SK-N-SH (cell line): ENCODE data around the gene KANTR.

Source experiments
- CTCF ChIP-seq: fragments of 200-600 bp; sonication (generic); IDR thresholded peaks from 2 replicates; pipeline ENCODE4 v1.6.1; 2017; ENCODE audit warnings: antibody characterized with exemption, mild to moderate bottlenecking, moderate library complexity
- FOXJ3 ChIP-seq: sonication (generic); formaldehyde crosslinking; IDR thresholded peaks from 2 replicates; pipeline ENCODE4 v1.5.1; 2020; ENCODE audit warnings: mild to moderate bottlenecking, missing genetic modification reagents
- GABPA ChIP-seq: IDR thresholded peaks from 2 replicates; pipeline ENCODE4 v1.4.0; 2012; ENCODE audit warnings: low read depth, mild to moderate bottlenecking
- GATA2 ChIP-seq: sonication (generic); formaldehyde crosslinking; IDR thresholded peaks from 2 replicates; pipeline ENCODE4 v1.5.0; 2020; ENCODE audit warnings: mild to moderate bottlenecking, missing genetic modification reagents
- NRF1 ChIP-seq: IDR thresholded peaks from 2 replicates; pipeline ENCODE4 v1.6.1; 2012; ENCODE audit warnings: low read depth, mild to moderate bottlenecking, low read length
- TF ChIP-seq, protein P1 (sequence below): IDR thresholded peaks from 2 replicates; pipeline ENCODE4 v1.4.0; 2012; ENCODE audit warnings: low read depth, borderline replicate concordance
- TF ChIP-seq, protein P2 (sequence below): IDR thresholded peaks from 2 replicates; pipeline ENCODE4; 2012

DNA sequence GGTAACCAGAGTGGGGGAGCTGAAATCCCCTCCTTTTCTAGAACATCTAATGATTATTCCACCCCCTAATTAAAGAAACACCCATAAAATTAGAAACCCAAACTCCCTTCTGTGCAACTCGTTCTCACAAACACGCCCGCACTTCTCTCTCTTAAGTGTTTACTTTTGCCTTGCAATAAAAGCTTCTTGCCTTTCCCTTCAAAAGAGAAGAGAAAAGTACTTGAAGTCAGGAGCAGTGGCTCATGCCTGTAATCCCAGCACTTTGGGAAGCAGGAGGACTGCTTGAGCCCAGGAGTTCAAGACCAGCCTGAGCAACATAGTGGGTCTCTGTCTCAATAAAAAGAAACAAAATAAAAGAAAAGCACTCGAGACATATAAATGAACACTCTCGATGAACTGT, 48.9 kb upstream of the KANTR start:
- TF ChIP-seq CTCF (no peak), FOXJ3 (no peak), GATA2 (CRISPR knock-in tag) (no peak), NRF1 (no peak), GABPA (no peak)
- TF ChIP-seq, protein P1, sequence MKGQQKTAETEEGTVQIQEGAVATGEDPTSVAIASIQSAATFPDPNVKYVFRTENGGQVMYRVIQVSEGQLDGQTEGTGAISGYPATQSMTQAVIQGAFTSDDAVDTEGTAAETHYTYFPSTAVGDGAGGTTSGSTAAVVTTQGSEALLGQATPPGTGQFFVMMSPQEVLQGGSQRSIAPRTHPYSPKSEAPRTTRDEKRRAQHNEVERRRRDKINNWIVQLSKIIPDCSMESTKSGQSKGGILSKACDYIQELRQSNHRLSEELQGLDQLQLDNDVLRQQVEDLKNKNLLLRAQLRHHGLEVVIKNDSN, result no peak
- TF ChIP-seq, protein P2, sequence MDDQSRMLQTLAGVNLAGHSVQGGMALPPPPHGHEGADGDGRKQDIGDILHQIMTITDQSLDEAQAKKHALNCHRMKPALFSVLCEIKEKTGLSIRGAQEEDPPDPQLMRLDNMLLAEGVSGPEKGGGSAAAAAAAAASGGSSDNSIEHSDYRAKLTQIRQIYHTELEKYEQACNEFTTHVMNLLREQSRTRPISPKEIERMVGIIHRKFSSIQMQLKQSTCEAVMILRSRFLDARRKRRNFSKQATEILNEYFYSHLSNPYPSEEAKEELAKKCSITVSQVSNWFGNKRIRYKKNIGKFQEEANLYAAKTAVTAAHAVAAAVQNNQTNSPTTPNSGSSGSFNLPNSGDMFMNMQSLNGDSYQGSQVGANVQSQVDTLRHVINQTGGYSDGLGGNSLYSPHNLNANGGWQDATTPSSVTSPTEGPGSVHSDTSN, result no peak
